Vagina (tissue), 2 donors: ENCODE measurements around the gene AADACL4.

Experiments
- POLR2A ChIP-seq, 2 donors: fragments of 450-650 bp; IDR thresholded peaks; one replicate each; pipeline ENCODE4 v1.6.1; 2017; ENCODE audit warnings: antibody characterized with exemption in 2 of 2, mild to moderate bottlenecking in 2 of 2, moderate library complexity in 2 of 2
- TF ChIP-seq, protein P1 (sequence below), 3 experiments: fragments of 450-650 bp in 2 of 3; fragments of 200-600 bp in 1 of 3; sonication (generic) in 1 of 3; IDR thresholded peaks; one replicate each; pipeline ENCODE4 v1.5.1; 2017 to 2019; ENCODE audit warnings: antibody characterized with exemption in 3 of 3, mild to moderate bottlenecking in 2 of 3, moderate library complexity in 2 of 3

GRCh38 chr1:12712929-12713328, 69.0 kb downstream of the AADACL4 start:
- TF ChIP-seq POLR2A (IDR thresholded peaks at IDR 0.05) = no peak
- TF ChIP-seq, protein P1, sequence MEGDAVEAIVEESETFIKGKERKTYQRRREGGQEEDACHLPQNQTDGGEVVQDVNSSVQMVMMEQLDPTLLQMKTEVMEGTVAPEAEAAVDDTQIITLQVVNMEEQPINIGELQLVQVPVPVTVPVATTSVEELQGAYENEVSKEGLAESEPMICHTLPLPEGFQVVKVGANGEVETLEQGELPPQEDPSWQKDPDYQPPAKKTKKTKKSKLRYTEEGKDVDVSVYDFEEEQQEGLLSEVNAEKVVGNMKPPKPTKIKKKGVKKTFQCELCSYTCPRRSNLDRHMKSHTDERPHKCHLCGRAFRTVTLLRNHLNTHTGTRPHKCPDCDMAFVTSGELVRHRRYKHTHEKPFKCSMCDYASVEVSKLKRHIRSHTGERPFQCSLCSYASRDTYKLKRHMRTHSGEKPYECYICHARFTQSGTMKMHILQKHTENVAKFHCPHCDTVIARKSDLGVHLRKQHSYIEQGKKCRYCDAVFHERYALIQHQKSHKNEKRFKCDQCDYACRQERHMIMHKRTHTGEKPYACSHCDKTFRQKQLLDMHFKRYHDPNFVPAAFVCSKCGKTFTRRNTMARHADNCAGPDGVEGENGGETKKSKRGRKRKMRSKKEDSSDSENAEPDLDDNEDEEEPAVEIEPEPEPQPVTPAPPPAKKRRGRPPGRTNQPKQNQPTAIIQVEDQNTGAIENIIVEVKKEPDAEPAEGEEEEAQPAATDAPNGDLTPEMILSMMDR (IDR thresholded peaks at IDR 0.05) = no peak
